Hepatocyte (in vitro differentiated cells): ENCODE data around the gene RIC8B. TPM values are rescaled to one million over a fixed set of nuclear protein-coding genes. Genes with fewer than 3 reads are reported as not detected.

Experiments used
- DNase-seq: peaks from one replicate; pipeline ENCODE4 v3.0.0-alpha.2; 2016; ENCODE audit warnings: low spot score
- H2AFZ ChIP-seq: fragments of 200-600 bp; sonication (generic); 2 replicates; pipeline ENCODE4 v1.6.0; 2016; ENCODE audit warnings: antibody characterized with exemption, mild to moderate bottlenecking
- H3K27ac ChIP-seq: fragments of 200-600 bp; sonication (generic); 2 replicates; pipeline ENCODE4 v1.5.1; 2016; ENCODE audit warnings: mild to moderate bottlenecking
- H3K27me3 ChIP-seq: fragments of 200-600 bp; sonication (generic); 2 replicates; pipeline ENCODE4 v1.6.1; 2016
- H3K36me3 ChIP-seq: fragments of 200-600 bp; sonication (generic); replicated peaks from 2 replicates; pipeline ENCODE4 v1.5.1; 2016; ENCODE audit warnings: low read depth; ENCODE audit not compliant: insufficient read depth
- H3K4me1 ChIP-seq: fragments of 200-600 bp; sonication (generic); 2 replicates; pipeline ENCODE4 v1.5.1; 2016; ENCODE audit warnings: mild to moderate bottlenecking, moderate library complexity; ENCODE audit not compliant: insufficient read depth
- H3K4me2 ChIP-seq: fragments of 200-600 bp; sonication (generic); 2 replicates; pipeline ENCODE4 v1.6.0; 2016
- H3K4me3 ChIP-seq: fragments of 200-600 bp; sonication (generic); 2 replicates; pipeline ENCODE4 v1.5.1; 2016; ENCODE audit warnings: mild to moderate bottlenecking
- H3K79me2 ChIP-seq: fragments of 200-600 bp; sonication (generic); 2 replicates; pipeline ENCODE4 v1.6.0; 2017; ENCODE audit warnings: mild to moderate bottlenecking
- H3K9me2 ChIP-seq: fragments of 200-600 bp; sonication (generic); replicated peaks from 2 replicates; pipeline ENCODE4 v1.6.0; 2017; ENCODE audit warnings: mild to moderate bottlenecking; ENCODE audit not compliant: insufficient read depth
- H3K9me3 ChIP-seq: fragments of 200-600 bp; sonication (generic); 2 replicates; pipeline ENCODE4 v1.5.1; 2016; ENCODE audit warnings: low read depth, mild to moderate bottlenecking
- H4K20me1 ChIP-seq: fragments of 200-600 bp; sonication (generic); 2 replicates; pipeline ENCODE4 v1.6.0; 2016; ENCODE audit warnings: mild to moderate bottlenecking; ENCODE audit not compliant: insufficient read depth, poor library complexity, severe bottlenecking
- EZH2 ChIP-seq: fragments of 200-600 bp; sonication (generic); IDR thresholded peaks from 2 replicates; pipeline ENCODE4 v1.6.1; 2016; ENCODE audit warnings: antibody characterized with exemption, mild to moderate bottlenecking, borderline replicate concordance
- EZH2phosphoT487 ChIP-seq: fragments of 200-600 bp; sonication (generic); IDR thresholded peaks from one replicate; pipeline ENCODE4 v1.6.1; 2018; ENCODE audit warnings: antibody characterized with exemption, mild to moderate bottlenecking, low read depth, moderate library complexity; ENCODE audit not compliant: unreplicated experiment, severe bottlenecking
- WGBS: methylation state at CpG from one replicate; pipeline ENCODE4 v1.1.6; 2016; ENCODE audit warnings: low lambda C conversion rate; ENCODE audit errors: missing lambda C conversion rate; 5-methylcytosine and 5-hydroxymethylcytosine counted together
- polyA plus RNA-seq: library from polyadenylated mRNA; unstranded; fragments of >200 nt; fragmentation: Nextera tagmentation; extraction: Ambion mirVana; gene quantifications from 2 replicates; pipeline ENCODE4 v1.2.1, GENCODE V29; 2016
- total RNA-seq: library from RNA; depleted of rRNA; stranded (reverse); fragments of >200 nt; gene quantifications from 2 replicates; pipeline ENCODE4 v1.2.3, GENCODE V29; 2014
- TF ChIP-seq, protein P1 (sequence below): fragments of 200-600 bp; sonication (generic); IDR thresholded peaks from 2 replicates; pipeline ENCODE4 v1.5.1; 2016; ENCODE audit warnings: antibody characterized with exemption, mild to moderate bottlenecking; ENCODE audit not compliant: poor library complexity

The RIC8B gene
- total and polyA plus RNA-seq, 2 experiments from 2014 or later = 5.4 to 10.6 TPM

DNA sequence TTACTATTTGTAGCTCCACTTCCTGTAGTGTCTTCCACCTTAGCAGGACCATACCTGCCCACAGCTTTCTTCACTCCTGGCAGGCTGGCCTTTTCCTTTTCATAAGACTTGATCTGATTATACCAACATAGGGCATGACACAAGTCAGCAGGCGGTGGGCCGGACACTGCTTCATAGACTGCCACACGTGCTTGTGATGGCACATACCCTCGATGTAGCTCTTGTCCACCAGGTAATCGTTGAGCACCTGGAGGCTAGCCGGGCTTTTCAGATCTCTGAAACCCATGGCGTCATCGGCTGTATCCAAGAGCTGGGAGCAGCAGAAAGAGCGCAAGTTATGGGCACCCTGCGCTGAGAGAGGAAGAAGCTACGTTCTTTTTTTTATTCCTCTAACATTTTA, 127.6 kb downstream of the RIC8B start:
- TF ChIP-seq, protein P1, sequence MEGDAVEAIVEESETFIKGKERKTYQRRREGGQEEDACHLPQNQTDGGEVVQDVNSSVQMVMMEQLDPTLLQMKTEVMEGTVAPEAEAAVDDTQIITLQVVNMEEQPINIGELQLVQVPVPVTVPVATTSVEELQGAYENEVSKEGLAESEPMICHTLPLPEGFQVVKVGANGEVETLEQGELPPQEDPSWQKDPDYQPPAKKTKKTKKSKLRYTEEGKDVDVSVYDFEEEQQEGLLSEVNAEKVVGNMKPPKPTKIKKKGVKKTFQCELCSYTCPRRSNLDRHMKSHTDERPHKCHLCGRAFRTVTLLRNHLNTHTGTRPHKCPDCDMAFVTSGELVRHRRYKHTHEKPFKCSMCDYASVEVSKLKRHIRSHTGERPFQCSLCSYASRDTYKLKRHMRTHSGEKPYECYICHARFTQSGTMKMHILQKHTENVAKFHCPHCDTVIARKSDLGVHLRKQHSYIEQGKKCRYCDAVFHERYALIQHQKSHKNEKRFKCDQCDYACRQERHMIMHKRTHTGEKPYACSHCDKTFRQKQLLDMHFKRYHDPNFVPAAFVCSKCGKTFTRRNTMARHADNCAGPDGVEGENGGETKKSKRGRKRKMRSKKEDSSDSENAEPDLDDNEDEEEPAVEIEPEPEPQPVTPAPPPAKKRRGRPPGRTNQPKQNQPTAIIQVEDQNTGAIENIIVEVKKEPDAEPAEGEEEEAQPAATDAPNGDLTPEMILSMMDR = no peak
- TF ChIP-seq EZH2 (no peak), EZH2phosphoT487 (no peak)
- H2AFZ ChIP-seq = no peak overlapping the region
- H4K20me1 ChIP-seq = no peaks in the 10 kb centered on the region
- no peaks in the 10 kb centered on the region for H3K27me3 ChIP-seq
- no peak overlapping the region for H3K4me2 ChIP-seq
- 88% methylated on average over 11 of the region's 11 CpGs for WGBS
- no peaks in the 10 kb centered on the region for H3K9me2 ChIP-seq
- H3K9me3 ChIP-seq = no peaks in the 10 kb centered on the region
- H3K4me1 ChIP-seq = peaks cover 8% of the 10 kb centered on the region
- DNase-seq = no peak
- H3K4me3 ChIP-seq = no peak overlapping the region
- H3K27ac ChIP-seq = no peak overlapping the region
- no peaks in the 10 kb centered on the region for H3K79me2 ChIP-seq
- no peaks in the 10 kb centered on the region for H3K36me3 ChIP-seq

DNA sequence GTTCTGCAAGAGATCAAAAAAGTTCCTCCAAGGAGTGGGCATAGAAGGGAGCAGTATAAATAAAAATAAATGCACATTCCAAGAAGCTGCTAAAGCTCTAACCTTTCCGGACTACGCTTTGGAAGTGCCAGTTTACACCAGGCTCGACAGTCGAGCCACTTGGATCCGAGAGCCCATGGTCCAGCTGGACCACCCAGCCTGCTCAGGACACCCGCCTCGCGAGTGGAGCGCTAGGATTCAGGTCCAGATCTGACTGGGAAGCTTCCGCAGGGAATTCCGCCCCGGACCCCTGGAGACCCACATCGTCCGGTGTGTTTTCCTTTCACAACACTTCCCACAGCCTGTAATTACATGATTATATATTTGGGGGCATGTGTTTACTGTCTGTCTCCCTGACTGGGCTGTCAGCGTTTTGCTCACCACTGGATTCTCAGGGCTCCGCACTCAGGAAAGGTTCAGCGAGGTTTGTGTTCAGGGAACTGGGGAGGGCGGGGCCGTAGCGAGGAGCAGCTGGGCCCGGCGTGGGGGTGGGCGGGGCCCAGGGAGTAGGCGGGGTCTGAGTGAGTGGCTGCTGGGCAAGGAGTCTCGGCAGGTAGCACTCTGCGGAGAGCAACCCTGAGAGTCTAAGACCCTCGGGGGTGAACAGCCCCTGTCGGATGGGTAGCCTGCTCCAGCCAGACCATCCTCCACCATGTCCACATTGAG, 128.9 kb downstream of the RIC8B start:
- H3K27me3 ChIP-seq = no peaks in the 10 kb centered on the region
- TF ChIP-seq EZH2 (no peak), EZH2phosphoT487 (no peak)
- TF ChIP-seq, protein P1 = no peak
- H3K4me2 ChIP-seq = peak overlapping the region; percentile 79
- peak overlapping the region; percentile 29 for H3K4me3 ChIP-seq
- no peaks in the 10 kb centered on the region for H3K9me2 ChIP-seq
- peaks cover 8% of the 10 kb centered on the region for H3K4me1 ChIP-seq
- no peaks in the 10 kb centered on the region for H4K20me1 ChIP-seq
- H3K9me3 ChIP-seq = no peaks in the 10 kb centered on the region
- 12% methylated on average over 19 of the region's 28 CpGs for WGBS
- DNase-seq = peak; percentile 92
- no peaks in the 10 kb centered on the region for H3K79me2 ChIP-seq
- peak overlapping the region; percentile 71 for H2AFZ ChIP-seq
- no peak overlapping the region for H3K27ac ChIP-seq
- H3K36me3 ChIP-seq = no peaks in the 10 kb centered on the region

DNA sequence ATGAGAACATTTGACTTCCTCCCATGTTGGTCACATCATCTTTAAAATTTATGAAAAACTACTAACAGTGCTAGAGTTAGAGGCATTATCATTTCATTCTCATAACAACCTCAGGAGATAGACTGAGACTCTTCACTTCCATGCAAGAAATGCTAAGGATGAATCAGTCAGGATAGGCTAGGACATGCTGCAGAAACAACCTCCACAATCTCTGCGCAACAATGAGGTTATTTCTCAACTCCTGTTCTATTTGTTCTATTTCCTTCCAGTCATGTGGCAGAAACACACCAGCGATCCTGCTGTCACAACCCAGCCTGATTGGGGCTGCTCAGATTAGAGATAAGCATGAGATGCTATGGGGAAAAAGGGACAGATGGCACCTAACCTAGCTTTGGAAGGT, 132.2 kb downstream of the RIC8B start:
- H3K4me1 ChIP-seq = peaks cover 3% of the 10 kb centered on the region
- H3K4me3 ChIP-seq = no peak overlapping the region
- H3K4me2 ChIP-seq = no peak overlapping the region
- peaks cover 3% of the 10 kb centered on the region for H3K27me3 ChIP-seq
- no peaks in the 10 kb centered on the region for H4K20me1 ChIP-seq
- H3K79me2 ChIP-seq = no peaks in the 10 kb centered on the region
- no peaks in the 10 kb centered on the region for H3K36me3 ChIP-seq
- no peaks in the 10 kb centered on the region for H3K9me3 ChIP-seq
- no peak overlapping the region for H3K27ac ChIP-seq
- TF ChIP-seq EZH2phosphoT487 = no peak
- TF ChIP-seq, protein P1 = no peak
- no peak for TF ChIP-seq EZH2
- H3K9me2 ChIP-seq = no peaks in the 10 kb centered on the region
- 83% methylated on average over 2 of the region's 2 CpGs for WGBS
- no peak overlapping the region for H2AFZ ChIP-seq
- DNase-seq = no peak
